HG02943 (cell line): ENCODE data around the gene RMI2.

Experiments used
- ATAC-seq: cut with Tn5 transposase; IDR thresholded peaks from one replicate; pipeline ENCODE4 v1.9.1; 2021; ENCODE audit warnings: mild to moderate bottlenecking, low read depth, moderate library complexity; ENCODE audit not compliant: unreplicated experiment

Gene RMI2

GRCh38 chr16:11396241-11397048 is 51.2 kb downstream of the RMI2 start:
- ATAC-seq: no peak

- ATAC-seq: no peak
Observed at GRCh38 chr16:11398136-11398535, 52.9 kb downstream of the RMI2 start.

DNA sequence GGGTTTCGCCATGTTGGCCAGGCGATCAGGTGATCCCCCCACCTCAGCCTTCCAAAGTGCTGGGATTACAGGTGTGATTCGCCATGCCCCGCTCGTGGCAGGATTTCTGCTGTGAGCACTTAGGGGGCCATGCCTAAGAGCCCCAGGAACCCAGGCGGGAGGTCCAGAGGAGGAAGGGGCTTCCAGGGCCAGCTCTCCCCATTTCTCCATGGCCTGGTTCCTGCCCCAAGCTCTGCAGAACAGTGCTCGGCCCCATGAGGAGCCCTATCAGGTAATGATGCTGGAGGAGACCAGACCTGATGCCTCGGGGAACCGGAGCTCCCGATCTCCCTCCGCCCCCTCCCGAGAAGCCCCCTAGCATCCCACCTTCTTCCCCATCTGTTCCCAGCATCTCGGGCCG is 53.6 kb downstream of the RMI2 start:
- no peak for ATAC-seq

GRCh38 chr16:11399261-11399831 is 54.1 kb downstream of the RMI2 start:
- no peak for ATAC-seq

DNA sequence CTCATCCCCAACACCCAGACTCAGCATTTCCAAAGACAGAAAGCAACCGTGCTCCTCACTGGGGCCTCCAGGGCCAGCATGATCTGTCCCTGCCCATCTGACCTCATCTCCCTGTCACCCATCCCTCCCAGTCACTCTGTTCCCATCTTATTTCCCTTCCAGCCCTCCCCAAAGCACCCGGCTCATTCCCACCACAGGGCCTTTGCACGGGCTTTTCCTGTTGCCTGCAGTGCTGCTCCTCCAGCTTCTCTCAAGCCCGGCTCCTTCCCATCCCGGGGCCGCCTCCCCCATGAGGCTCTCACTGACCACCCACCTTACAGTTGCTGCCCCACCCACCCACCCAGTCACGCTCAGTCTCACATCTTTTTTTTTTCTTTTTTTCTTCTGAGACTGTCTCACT is 54.8 kb downstream of the RMI2 start:
- ATAC-seq: no peak
